Heart right ventricle (tissue), 16 donors: ENCODE data around the gene ZNF148. TPM values are rescaled to one million over a fixed set of nuclear protein-coding genes. Genes with fewer than 3 reads are reported as not detected.

Experiments used
- ATAC-seq, 8 donors: fragments of 200-7000 bp; cut with Tn5 transposase; one replicate each; pipeline ENCODE4 v1.9.1; 2020; ENCODE audit warnings: mild to moderate bottlenecking in 8 of 8, moderate library complexity in 8 of 8, moderate number of reproducible peaks in 1 of 8
- DNase-seq, 2 donors: peaks; one replicate each; pipeline ENCODE4 v3.0.0-alpha.2; 2020
- H3K27ac ChIP-seq, 10 donors: fragments of 200-600 bp; sonication (generic) in 2 of 10; one replicate each; pipeline versions ENCODE4 v1.5.0 to v1.8.0; 2020 to 2022; ENCODE audit warnings: mild to moderate bottlenecking in 3 of 10
- H3K27me3 ChIP-seq, 7 donors: fragments of 200-600 bp; one replicate each; pipeline ENCODE4 v1.8.0; 2021 to 2022; ENCODE audit warnings: mild to moderate bottlenecking in 2 of 7
- H3K36me3 ChIP-seq, 9 donors: fragments of 200-600 bp; sonication (generic) in 1 of 9; one replicate each; pipeline versions ENCODE4 v1.5.0 to v1.8.0; 2020 to 2022; ENCODE audit warnings: mild to moderate bottlenecking in 2 of 9
- H3K4me1 ChIP-seq, 9 donors: fragments of 200-600 bp; sonication (generic) in 1 of 9; one replicate each; pipeline versions ENCODE4 v1.5.0 to v1.8.0; 2020 to 2022; ENCODE audit warnings: mild to moderate bottlenecking in 4 of 9
- H3K4me3 ChIP-seq, 10 donors: fragments of 200-600 bp; sonication (generic) in 2 of 10; one replicate each; pipeline versions ENCODE4 v1.5.0 to v1.8.0; 2020 to 2022; ENCODE audit warnings: mild to moderate bottlenecking in 7 of 10, moderate library complexity in 2 of 10
- H3K9me3 ChIP-seq, 11 donors: fragments of 200-600 bp in 10 of 11; sonication (generic) in 2 of 11; one replicate each; pipeline versions ENCODE4 v1.5.0 to v1.8.0; 2013 to 2022; ENCODE audit warnings: mild to moderate bottlenecking in 2 of 11, control low read depth in 1 of 11, moderate library complexity in 1 of 11
- CTCF ChIP-seq, 9 donors: fragments of 200-600 bp; sonication (generic) in 2 of 9; IDR thresholded peaks; one replicate each; pipeline versions ENCODE4 v1.5.0 to v1.8.0; 2021 to 2022; ENCODE audit warnings: antibody characterized with exemption in 9 of 9, mild to moderate bottlenecking in 5 of 9, moderate library complexity in 1 of 9
- WGBS, 2 donors: extraction: QIAGEN DNeasy Blood & Tissue Kit; methylation state at CpG; one replicate each; pipeline ENCODE4 v1.1.7; 2013; ENCODE audit warnings: inconsistent platforms in 1 of 2; 5-methylcytosine and 5-hydroxymethylcytosine counted together
- intact Hi-C, 10 donors: fragments of 100-400 bp; cut with DNase I; formaldehyde crosslinking; loops; one replicate each; pipeline versions ENCODE4 v1.11.1 to v1.14.2; 2022
- polyA plus RNA-seq, 2 donors: library from polyadenylated mRNA; stranded (reverse); fragments of 200-250 nt; gene quantifications; one replicate each; pipeline ENCODE4 v1.2.3, GENCODE V29; 2013
- total RNA-seq, 10 donors: library from RNA; stranded (reverse); fragmentation: NEBNext Ultra II Directional in 3 of 10; extraction: Animal tissue kit (Norgen Biotek cat#: 25700) in 3 of 10; gene quantifications; one replicate each; pipeline versions ENCODE4 v1.2.1 to v1.2.4, GENCODE V29; 2021 to 2023
- donor health status: Arrhythmogenic right ventricular cardiomyopathy.
- donor health status: ischemic (EF 13 %, LVEDD 7.1; RV severe dilation, severe dysfunction).
- donor health status: healthy with polysubstance abuse.
- donor health status: DM: no; HTN: yes; CAD: no.
- donor health status: DM: no; HTN: no; CAD: no.
- donor health status: ischemic (EF 25% LVEDD 6.9; RV normal size, moderate dysfunction).
- donor health status: ischemic (EF 25% LVEDD 5.7; RV mildly dilated, moderate dysfunction).
- donor health status: healthy.
- donor health status: DM: yes; HTN: yes; CAD: no.
- donor health status: Ischemic cardiomyopathy.
- donor health status: ischemic (EF 35%, LVEDD 5.7; RV mildly dilated, moderate dysfunction).
- donor health status: nonischemic (EF 11% LVEDD 7.7; RV severe dilation, severe dysfunction).
- donor health status: DM: yes; HTN: yes; CAD: no.
- donor health status: PGD.
- donor health status: ischemic (EF 29% LVEDD 5.4; RV normal size, mild dysfunction).
- donor health status: nonischemic (EF 23%, LVEDD 6.1; RV moderate dilation, normal function).

Gene ZNF148
- total and polyA plus RNA-seq, 12 donors, result 2.9 to 59.6 (median 44.7) TPM

GRCh38 chr3:125219261-125219701 lies 155.8 kb downstream of the ZNF148 start:
- 78 to 79% methylated on average over 8 of the region's 8 CpGs for WGBS, 2 donors
- intact Hi-C loops, result no loop called here
- H3K9me3 ChIP-seq, result no peaks in the 10 kb centered on the region
- DNase-seq (no peak), ATAC-seq (no peak)
- no peak for TF ChIP-seq CTCF (IDR thresholded peaks at IDR 0.05)
- peaks cover 0 to 13% (median under 1%) of the 10 kb centered on the region in 7 donors for H3K27me3 ChIP-seq
- no peaks in the 10 kb centered on the region for H3K36me3 ChIP-seq
- no peak overlapping the region for H3K27ac ChIP-seq
- no peak overlapping the region for H3K4me3 ChIP-seq
- H3K4me1 ChIP-seq, result peaks cover 0 to 4% (median 0%) of the 10 kb centered on the region in 9 donors

- no peaks in the 10 kb centered on the region for H3K36me3 ChIP-seq
- ATAC-seq, result no peak
- H3K4me3 ChIP-seq, result no peak overlapping the region
- peaks cover 5 to 17% (median 12%) of the 10 kb centered on the region in 9 donors for H3K4me1 ChIP-seq
- H3K27me3 ChIP-seq, result peaks cover 9 to 57% (median 23%) of the 10 kb centered on the region in 7 donors
- no peaks in the 10 kb centered on the region for H3K9me3 ChIP-seq
- no peak for TF ChIP-seq CTCF (IDR thresholded peaks at IDR 0.05)
- 56 to 66% methylated on average over 3 of the region's 3 CpGs for WGBS, 2 donors
- intact Hi-C loops, result no loop called here
- no peak for DNase-seq
- no peak overlapping the region for H3K27ac ChIP-seq
Measured at GRCh38 chr3:125214738-125215137, 160.4 kb downstream of the ZNF148 start.

GRCh38 chr3:125213946-125214542 lies 161.1 kb downstream of the ZNF148 start:
- H3K27ac ChIP-seq, result no peak overlapping the region
- no peak for TF ChIP-seq CTCF (IDR thresholded peaks at IDR 0.05)
- intact Hi-C loops, result no loop called here
- ATAC-seq, result no peak
- H3K9me3 ChIP-seq, result no peaks in the 10 kb centered on the region
- peaks cover 9 to 59% (median 23%) of the 10 kb centered on the region in 7 donors for H3K27me3 ChIP-seq
- no peaks in the 10 kb centered on the region for H3K36me3 ChIP-seq
- H3K4me1 ChIP-seq, result peaks cover 5 to 17% (median 12%) of the 10 kb centered on the region in 9 donors
- DNase-seq, result no peak
- no peak overlapping the region for H3K4me3 ChIP-seq
- WGBS, 2 donors, result 91% methylated on average over 7 of the region's 7 CpGs

- Histone ChIP-seq H3K36me3 (no peaks in the 10 kb centered on the region), H3K9me3 (no peaks in the 10 kb centered on the region), H3K27ac (no peak overlapping the region), H3K27me3 (peaks cover 9 to 59% (median 23%) of the 10 kb centered on the region in 7 donors), H3K4me1 (peaks cover 5 to 17% (median 12%) of the 10 kb centered on the region in 9 donors), H3K4me3 (peak overlapping the region in 1 of 10 donors; percentile 55)
- ATAC-seq (no peak), DNase-seq (no peak)
- WGBS, 2 donors, result 81 to 90% methylated on average over 4 of the region's 4 CpGs
- TF ChIP-seq CTCF (IDR thresholded peaks at IDR 0.05), result no peak
- intact Hi-C loops, result no loop called here
Measured at GRCh38 chr3:125213364-125213755, 161.8 kb downstream of the ZNF148 start.
